Muscle layer of duodenum (tissue), 2 donors: ENCODE measurements around the gene FBXL7.

Experiments used
- H3K27ac ChIP-seq: one replicate; pipeline ENCODE4 v1.7.0; 2013; ENCODE audit warnings: mild to moderate bottlenecking, low read length
- H3K27me3 ChIP-seq: one replicate; pipeline ENCODE4 v1.7.0; 2013; ENCODE audit warnings: low read depth, mild to moderate bottlenecking, control low read depth, low read length
- H3K36me3 ChIP-seq, 2 donors: one replicate each; pipeline ENCODE4 v1.7.0; 2013; ENCODE audit warnings: low read length in 2 of 2, control low read depth in 1 of 2, mild to moderate bottlenecking in 1 of 2; ENCODE audit not compliant: insufficient read depth in 2 of 2, control insufficient read depth in 1 of 2
- H3K4me1 ChIP-seq, 2 donors: one replicate each; pipeline ENCODE4 v1.7.0; 2013; ENCODE audit warnings: low read length in 2 of 2, mild to moderate bottlenecking in 2 of 2, control low read depth in 1 of 2, moderate library complexity in 1 of 2; ENCODE audit not compliant: insufficient read depth in 2 of 2, control insufficient read depth in 1 of 2
- H3K4me3 ChIP-seq, 2 donors: one replicate each; pipeline ENCODE4 v1.7.0; 2013; ENCODE audit warnings: low read length in 2 of 2, low read depth in 1 of 2, mild to moderate bottlenecking in 1 of 2
- H3K9me3 ChIP-seq, 2 donors: one replicate each; pipeline ENCODE4 v1.7.0; 2013; ENCODE audit warnings: low read length in 2 of 2, control low read depth in 1 of 2, mild to moderate bottlenecking in 1 of 2; ENCODE audit not compliant: control insufficient read depth in 1 of 2
- donor health status: healthy.

The FBXL7 gene

DNA sequence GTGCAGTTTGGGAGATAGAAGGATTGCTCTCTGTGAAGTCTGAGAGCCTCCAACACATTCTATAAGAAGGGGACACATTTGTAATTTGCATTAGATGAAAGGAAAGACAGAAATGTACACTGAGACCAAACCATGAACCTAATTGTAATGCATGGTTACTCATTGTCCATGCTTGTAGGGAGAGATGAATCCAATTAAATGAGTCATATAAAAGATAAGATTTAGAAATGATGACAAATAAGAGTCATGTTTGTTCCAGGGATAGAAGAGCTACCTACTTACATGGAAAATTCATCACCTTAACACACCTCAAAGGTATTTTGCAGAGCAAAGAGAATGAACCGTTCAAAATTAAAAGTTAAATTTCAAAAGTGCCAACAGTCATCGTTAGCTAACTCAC, 85.1 kb downstream of the FBXL7 start:
- Histone ChIP-seq H3K27ac (no peak overlapping the region), H3K9me3 (peaks cover 0 to 9% of the 10 kb centered on the region in 2 donors), H3K27me3 (no peaks in the 10 kb centered on the region)

GRCh38 chr5:15585841-15586591, 86.0 kb downstream of the FBXL7 start:
- H3K27ac ChIP-seq: no peak overlapping the region
- no peak overlapping the region for H3K4me3 ChIP-seq
- peaks cover 0 to 5% of the 10 kb centered on the region in 2 donors for H3K36me3 ChIP-seq
- H3K27me3 ChIP-seq: no peaks in the 10 kb centered on the region
- H3K9me3 ChIP-seq: peaks cover 0 to 9% of the 10 kb centered on the region in 2 donors
- peaks cover 0 to 8% of the 10 kb centered on the region in 2 donors for H3K4me1 ChIP-seq

More for the DNA sequence above, 85.1 kb downstream of the FBXL7 start:
- H3K4me1 ChIP-seq: peaks cover 0 to 8% of the 10 kb centered on the region in 2 donors
- H3K36me3 ChIP-seq: peaks cover 0 to 5% of the 10 kb centered on the region in 2 donors
- no peak overlapping the region for H3K4me3 ChIP-seq

- peaks cover 0 to 9% of the 10 kb centered on the region in 2 donors for H3K9me3 ChIP-seq
- peaks cover 0 to 5% of the 10 kb centered on the region in 2 donors for H3K36me3 ChIP-seq
- H3K27me3 ChIP-seq: no peaks in the 10 kb centered on the region
- H3K4me3 ChIP-seq: no peak overlapping the region
- H3K4me1 ChIP-seq: peaks cover 0 to 8% of the 10 kb centered on the region in 2 donors
- H3K27ac ChIP-seq: no peak overlapping the region
Measured at GRCh38 chr5:15587916-15588315, 87.9 kb downstream of the FBXL7 start.

DNA sequence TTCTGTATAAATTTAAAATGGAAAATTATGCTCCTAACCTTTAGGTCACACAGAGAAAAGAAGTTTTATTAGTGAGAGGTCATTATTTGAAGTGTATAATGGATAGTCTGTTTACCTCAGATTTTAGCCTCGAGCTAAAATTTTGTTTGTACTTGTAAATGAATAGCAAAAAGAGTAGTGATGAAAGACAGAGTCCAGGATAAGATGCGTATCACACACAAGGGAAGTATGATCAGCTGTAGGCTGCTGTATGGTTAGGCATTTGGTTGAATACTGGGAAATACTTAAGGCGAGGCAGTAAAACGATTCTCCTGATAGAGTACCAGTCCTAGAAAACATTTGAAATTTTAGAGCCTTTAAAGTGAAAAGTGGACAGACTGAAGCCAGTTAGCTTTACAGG, 92.7 kb downstream of the FBXL7 start:
- Histone ChIP-seq H3K9me3 (no peaks in the 10 kb centered on the region), H3K4me1 (no peaks in the 10 kb centered on the region), H3K4me3 (no peak overlapping the region), H3K27me3 (no peaks in the 10 kb centered on the region), H3K36me3 (no peaks in the 10 kb centered on the region), H3K27ac (no peak overlapping the region)

DNA sequence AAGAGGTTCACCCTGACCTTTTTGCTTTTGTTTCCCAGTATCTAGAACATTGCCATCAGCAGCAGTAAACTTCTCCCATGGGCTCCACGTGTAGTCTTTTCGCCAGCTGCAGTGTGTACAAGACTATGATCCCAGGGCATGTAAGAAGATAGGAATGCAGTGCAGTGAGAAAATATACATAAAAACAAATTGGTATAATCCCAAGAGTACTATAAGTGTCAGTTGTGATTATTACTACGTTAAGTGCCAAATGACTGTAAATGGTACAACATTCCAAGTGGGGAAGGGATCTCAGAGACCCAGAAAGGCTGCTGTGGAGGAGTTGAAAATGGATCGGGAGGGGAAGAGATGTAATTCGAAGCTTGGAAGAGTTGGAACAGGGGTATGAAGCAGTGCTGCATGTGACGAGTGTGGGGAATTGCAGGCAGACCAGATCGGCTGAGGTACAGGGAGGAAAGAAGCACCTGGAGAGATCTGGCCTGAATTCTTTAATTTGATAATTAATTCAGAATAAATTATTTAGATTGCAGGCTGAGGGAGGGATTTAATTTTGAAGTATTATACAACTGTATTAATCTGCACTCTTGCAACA, 95.1 kb downstream of the FBXL7 start:
- Histone ChIP-seq H3K9me3 (no peaks in the 10 kb centered on the region), H3K27me3 (no peaks in the 10 kb centered on the region), H3K36me3 (no peaks in the 10 kb centered on the region), H3K4me3 (no peak overlapping the region), H3K27ac (no peak overlapping the region), H3K4me1 (no peaks in the 10 kb centered on the region)

DNA sequence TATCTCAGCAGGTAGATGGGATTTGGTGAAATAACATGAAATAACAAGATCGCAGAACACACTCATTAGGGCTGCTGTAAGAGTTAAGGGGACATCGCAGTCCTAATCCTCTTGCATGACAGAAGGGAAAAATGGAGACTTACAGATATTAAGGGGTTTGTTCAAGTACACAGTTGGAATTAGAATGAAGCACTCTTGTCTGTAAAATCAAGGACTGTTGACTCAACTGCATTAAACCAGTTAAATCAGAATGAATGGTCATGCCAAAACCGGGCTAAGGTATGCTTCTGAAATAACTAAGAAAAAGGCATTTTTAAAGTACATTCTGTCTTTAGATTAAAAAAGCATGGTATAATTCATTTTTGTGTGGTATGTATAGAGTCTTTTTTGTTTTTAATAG, 95.9 kb downstream of the FBXL7 start:
- Histone ChIP-seq H3K4me3 (no peak overlapping the region), H3K4me1 (no peaks in the 10 kb centered on the region), H3K27me3 (no peaks in the 10 kb centered on the region), H3K36me3 (no peaks in the 10 kb centered on the region), H3K27ac (no peak overlapping the region), H3K9me3 (no peaks in the 10 kb centered on the region)

DNA sequence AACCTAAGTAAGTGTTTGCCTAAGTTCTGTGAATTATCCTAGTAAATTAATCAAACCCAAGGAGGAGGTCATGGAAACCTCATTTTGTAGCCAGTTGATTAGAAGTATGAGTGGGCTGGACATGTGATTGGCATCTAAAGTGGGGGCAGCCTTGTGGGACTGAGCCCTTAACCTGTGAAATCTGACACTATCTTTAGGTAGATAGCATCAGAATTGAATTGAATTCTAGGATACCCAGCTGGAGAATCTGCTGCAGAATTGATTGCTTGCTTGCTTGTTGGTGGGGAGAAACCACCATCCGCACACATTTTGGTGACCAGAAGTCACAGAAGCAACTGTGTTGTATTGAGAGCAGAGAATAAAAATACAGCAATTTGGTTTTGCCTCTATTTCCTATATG, 97.0 kb downstream of the FBXL7 start:
- Histone ChIP-seq H3K36me3 (no peaks in the 10 kb centered on the region), H3K27me3 (no peaks in the 10 kb centered on the region), H3K27ac (no peak overlapping the region), H3K4me1 (no peaks in the 10 kb centered on the region), H3K9me3 (no peaks in the 10 kb centered on the region), H3K4me3 (no peak overlapping the region)

GRCh38 chr5:15597804-15598203, 97.8 kb downstream of the FBXL7 start:
- Histone ChIP-seq H3K36me3 (no peaks in the 10 kb centered on the region), H3K27ac (no peak overlapping the region), H3K4me3 (no peak overlapping the region), H3K4me1 (no peaks in the 10 kb centered on the region), H3K27me3 (no peaks in the 10 kb centered on the region), H3K9me3 (no peaks in the 10 kb centered on the region)

- Histone ChIP-seq H3K27me3 (no peaks in the 10 kb centered on the region), H3K4me1 (no peaks in the 10 kb centered on the region), H3K27ac (no peak overlapping the region), H3K9me3 (no peaks in the 10 kb centered on the region), H3K36me3 (no peaks in the 10 kb centered on the region), H3K4me3 (no peak overlapping the region)
Measured at GRCh38 chr5:15598294-15598902, 98.4 kb downstream of the FBXL7 start.

DNA sequence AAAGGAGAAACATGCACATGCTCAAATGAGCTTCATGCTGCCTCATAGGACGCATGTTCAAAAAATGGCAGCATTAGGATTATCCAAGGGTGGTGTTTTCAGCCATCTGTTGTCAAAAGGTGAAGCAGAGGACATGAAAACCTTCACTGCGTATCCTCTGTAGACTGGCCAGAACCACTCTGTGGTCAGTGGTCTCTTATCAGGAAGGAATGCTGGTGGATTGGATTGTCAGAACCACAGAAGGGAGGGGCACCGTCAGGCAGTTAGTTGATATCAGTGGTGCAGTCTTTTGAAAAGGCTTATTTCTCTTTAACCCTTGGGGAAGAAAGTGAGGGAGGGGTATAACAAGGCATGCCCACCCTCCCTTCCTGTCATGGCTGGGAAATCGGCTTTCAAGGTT, 100.1 kb downstream of the FBXL7 start:
- no peaks in the 10 kb centered on the region for H3K4me1 ChIP-seq
- no peaks in the 10 kb centered on the region for H3K9me3 ChIP-seq
- no peaks in the 10 kb centered on the region for H3K36me3 ChIP-seq

DNA sequence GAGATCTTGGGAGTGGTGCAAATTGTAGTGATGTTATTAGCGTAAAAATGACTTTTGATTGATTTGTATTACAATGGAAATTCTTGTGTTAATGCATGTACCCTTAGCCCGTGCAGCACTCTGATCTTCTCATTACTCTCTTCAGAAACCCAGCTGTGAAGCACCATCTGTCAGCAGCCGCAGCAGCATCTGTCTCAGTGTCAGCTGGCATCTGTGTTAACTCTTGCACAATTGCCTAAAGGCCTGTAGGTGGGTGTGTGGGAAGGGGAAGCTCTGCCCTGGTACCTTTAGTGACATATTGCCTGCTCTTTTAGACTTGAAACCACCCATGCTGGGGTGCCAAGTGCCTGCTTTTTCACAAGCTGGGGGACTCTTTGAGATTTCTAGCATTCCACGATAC, 101.3 kb downstream of the FBXL7 start:
- Histone ChIP-seq H3K27me3 (no peaks in the 10 kb centered on the region), H3K4me3 (no peak overlapping the region), H3K4me1 (no peaks in the 10 kb centered on the region), H3K36me3 (no peaks in the 10 kb centered on the region), H3K27ac (no peak overlapping the region), H3K9me3 (no peaks in the 10 kb centered on the region)

More for the DNA sequence above, 100.1 kb downstream of the FBXL7 start:
- H3K4me3 ChIP-seq: no peak overlapping the region
- H3K27me3 ChIP-seq: no peaks in the 10 kb centered on the region
- H3K27ac ChIP-seq: no peak overlapping the region
